Measurements from ENCODE around the gene MTFMT.
"Not testable (repeated sequence)": the region's sequence is repeated elsewhere in the genome, so short reads cannot be mapped to it uniquely, and the experiment has no call there.

Gene MTFMT

GRCh38 chr15:65028921-65029735 is at the start of gene MTFMT:
TSS of gene MTFMT (minus strand) at chr15:65029639. CDS start at chr15:65029613, 26 bp downstream.
- peak; percentile 93 to 95 for DNase-seq

- peak; percentile 33 to 46 for DNase-seq
Measured at GRCh38 chr15:65077981-65078352, 48.5 kb upstream of the MTFMT start.

GRCh38 chr15:65077291-65077980 is 48.0 kb upstream of the MTFMT start:
- DNase-seq: no peak

DNA sequence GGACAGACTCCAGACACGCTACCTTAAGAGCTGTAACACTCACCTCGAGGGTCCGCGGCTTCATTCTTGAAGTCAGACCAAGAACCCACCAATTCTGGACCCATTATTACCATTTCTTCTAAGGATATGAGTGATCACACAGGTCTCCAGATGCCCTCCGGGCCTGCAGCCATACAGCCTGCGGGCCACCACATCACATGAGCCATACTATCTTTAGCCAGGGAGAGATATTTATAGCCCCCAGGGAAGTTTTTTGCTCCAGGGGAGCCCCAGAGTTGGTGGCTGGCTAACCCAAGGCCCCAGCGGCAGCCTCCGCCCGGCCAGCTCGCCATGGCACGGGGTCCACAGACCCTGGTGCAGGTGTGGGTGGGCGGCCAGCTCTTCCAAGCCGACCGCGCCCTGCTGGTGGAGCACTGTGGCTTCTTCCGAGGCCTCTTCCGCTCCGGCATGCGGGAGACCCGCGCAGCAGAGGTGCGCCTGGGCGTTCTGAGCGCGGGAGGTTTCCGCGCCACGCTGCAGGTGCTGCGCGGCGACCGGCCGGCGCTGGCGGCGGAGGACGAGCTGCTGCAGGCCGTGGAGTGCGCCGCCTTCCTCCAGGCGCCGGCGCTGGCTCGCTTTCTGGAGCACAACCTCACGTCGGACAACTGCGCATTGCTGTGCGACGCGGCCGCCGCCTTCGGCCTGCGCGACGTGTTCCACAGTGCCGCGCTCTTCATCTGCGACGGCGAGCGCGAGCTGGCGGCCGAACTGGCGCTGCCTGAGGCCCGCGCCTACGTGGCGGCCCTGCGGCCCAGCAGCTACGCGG is 47.2 kb upstream of the MTFMT start, which contains the start of gene KBTBD13:
Gene KBTBD13, plus strand, starts transcription at position 261 of the 805 bp plus-strand sequence. Its CDS starts 70 bp downstream, at position 331.
- no peak for DNase-seq

DNA sequence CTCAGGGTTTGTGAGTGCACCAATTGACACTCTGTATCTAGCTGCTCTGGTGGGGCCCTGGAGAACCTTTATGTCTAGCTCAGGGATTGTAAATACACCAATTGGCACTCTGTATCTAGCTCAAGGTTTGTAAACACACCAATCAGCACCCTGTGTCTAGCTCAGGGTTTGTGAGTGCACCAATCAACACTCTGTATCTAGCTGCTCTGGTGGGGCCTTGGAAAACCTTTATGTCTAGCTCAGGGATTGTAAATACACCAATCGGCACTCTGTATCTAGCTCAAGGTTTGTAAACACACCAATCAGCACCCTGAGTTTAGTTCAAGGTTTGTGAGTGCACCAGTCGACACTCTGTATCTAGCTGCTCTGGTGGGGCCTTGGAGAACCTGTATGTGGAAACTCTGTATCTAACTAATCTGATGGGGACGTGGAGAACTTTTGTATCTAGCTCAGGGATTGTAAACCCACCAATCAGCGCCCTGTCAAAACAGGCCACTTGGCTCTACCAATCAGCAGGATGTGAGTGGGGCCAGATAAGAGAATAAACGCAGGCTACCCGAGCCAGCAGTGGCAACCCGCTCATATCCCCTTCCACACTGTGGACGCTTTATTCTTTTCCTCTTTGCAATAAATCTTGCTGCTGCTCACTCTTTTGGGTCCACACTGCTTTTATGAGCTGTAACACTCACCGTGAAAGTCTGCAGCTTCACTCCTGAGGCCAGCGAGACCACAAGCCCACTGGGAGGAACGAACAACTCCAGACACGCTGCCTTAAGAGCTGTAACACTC is 46.4 kb upstream of the MTFMT start:
- not testable (repeated sequence) for DNase-seq

DNA sequence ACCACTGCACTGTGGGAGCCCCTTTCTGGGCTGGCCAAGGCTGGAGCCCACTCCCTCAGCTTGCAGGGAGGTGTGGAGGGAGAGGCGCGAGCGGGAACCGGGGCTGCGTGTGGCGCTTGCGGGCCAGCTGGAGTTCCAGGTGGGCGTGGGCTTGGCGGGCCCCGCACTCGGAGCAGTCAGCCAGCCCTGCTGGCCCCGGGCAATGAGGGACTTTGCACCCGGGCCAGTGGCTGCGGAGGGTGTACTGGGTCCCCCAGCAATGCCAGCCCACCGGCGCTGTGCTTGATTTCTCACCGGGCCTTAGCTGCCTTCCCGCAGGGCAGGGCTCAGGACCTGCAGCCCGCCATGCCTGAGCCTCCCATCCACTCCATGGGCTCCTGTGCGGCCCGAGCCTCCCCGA is 45.5 kb upstream of the MTFMT start:
- DNase-seq: not testable (repeated sequence)

- DNase-seq: no peak
Measured at GRCh38 chr15:65072617-65073016, 43.2 kb upstream of the MTFMT start.

DNA sequence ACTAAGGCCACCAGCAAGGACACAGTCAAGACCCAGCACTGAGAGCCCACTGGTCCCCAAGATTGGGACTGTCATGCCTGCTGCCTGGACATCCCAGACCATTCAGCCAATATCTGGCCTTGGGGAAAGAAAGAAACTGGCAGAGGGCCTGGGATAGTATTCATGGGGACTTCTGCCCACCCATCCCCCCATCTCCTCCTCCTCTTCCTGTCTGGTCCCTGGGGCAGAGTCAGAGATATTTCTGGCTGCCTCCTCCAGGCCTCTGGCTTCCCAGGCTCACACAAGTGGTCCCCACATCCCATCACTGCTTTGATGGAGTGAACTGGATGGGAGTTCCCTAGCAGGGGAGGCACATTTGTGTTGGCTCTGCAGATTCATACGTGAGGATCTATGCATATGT is 42.6 kb upstream of the MTFMT start:
- DNase-seq: no peak

DNA sequence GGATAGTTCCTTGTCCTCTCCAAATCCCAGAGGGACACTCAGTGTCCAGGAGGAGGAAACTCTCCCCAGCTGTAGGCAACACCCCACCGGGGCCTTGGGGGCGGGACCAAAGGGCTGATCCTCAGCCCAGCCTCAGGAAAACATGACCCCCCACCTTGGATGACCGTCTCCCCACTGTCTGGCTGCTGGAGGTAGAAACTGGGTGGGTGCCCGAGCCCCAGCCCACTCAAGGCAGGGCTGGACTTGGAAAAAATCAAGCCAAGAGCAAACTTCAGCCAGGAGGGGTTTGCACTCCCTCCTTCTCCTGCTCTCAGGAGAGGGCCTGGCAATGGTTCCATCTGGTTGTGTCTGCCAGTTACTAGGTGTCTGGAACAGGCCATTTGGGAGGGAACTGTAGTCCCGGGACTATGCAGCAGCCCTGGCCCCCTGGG is 42.0 kb upstream of the MTFMT start:
- DNase-seq: no peak

- no peak for DNase-seq
Measured at GRCh38 chr15:65069779-65070546, 40.5 kb upstream of the MTFMT start.

DNA sequence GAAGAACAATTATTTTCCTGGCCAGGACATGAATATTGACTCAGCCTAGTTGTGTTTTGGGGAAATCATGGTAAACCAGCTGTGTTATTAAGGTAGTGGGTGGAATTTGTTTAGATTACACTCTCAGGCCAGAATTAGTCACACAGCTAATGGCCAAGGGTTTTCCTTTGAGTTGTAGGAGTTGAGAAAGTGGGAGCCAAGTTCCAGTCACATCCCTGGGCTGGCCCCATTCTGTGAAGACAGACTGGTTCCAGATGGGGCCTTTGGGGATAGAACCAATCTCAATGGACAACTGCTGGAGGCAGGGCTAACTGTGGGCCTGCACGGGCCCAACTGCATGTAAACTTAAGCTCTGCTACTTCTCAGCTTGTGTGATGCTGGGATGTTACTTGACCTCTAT is 39.7 kb upstream of the MTFMT start:
- DNase-seq: no peak

DNA sequence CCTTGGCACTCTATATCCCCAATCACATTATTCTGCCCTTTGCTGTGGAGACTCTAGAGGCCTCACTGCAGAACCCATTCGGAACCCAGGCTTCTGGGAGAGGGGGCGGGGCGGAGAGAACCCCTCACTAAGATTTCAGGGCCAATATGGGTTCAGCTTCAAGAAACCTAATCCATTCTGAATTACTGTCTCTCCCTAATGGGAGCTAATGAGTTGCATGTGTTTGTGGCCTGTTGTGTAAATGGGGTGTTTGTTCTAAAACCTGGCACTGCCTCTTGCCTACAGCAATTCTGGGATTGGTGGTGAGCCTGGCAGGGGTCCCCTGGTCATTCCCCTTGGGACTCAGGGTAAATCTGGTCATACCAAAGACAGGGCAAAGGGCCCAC is 39.0 kb upstream of the MTFMT start:
- no peak for DNase-seq

DNA sequence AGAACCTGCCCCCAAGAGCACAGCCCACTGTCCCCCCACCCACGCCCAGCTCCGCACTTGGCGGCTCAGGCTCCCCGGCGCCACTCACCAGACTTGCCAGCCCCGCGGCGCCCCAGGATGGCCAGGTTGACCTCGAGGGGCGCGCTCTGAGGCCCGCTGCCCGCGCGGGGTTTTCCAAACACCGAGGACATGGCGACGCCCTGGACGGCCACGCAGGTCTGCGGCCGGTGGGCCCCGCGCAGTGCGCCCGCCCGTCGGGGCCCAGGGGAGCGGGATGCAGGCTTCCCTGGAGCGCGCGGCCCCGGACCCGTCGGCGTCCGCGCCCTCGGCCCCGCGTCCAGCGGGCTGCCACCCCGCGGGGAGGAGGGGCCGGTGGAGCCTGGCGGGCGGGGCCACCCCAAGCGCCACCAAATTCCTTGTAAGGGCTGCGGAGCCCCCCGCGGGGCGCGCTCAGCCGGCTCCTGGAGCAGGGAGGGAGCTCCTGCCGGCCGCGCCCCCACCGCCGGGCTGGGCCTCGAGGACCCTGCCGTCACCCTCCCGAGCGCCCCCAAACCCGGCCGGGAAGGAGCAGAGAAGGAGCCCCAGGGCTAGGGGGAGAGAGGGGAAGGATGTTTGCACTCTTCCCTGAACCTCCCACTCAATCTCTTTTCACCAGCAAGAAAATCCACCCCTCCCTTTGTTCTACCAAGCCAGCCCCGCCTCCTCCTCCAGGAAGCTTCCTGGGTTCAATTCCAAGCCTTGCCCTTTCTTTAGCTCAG is 38.4 kb upstream of the MTFMT start, which contains the start of gene RASL12:
Gene RASL12, minus strand, starts transcription at position 347 of the 758 bp plus-strand sequence. Its CDS starts 156 bp downstream, at position 191.
- DNase-seq: no peak

- no peak for DNase-seq
Measured at GRCh38 chr15:65067317-65067644, 37.8 kb upstream of the MTFMT start.

GRCh38 chr15:65066635-65067316 is 37.3 kb upstream of the MTFMT start:
- no peak for DNase-seq

DNA sequence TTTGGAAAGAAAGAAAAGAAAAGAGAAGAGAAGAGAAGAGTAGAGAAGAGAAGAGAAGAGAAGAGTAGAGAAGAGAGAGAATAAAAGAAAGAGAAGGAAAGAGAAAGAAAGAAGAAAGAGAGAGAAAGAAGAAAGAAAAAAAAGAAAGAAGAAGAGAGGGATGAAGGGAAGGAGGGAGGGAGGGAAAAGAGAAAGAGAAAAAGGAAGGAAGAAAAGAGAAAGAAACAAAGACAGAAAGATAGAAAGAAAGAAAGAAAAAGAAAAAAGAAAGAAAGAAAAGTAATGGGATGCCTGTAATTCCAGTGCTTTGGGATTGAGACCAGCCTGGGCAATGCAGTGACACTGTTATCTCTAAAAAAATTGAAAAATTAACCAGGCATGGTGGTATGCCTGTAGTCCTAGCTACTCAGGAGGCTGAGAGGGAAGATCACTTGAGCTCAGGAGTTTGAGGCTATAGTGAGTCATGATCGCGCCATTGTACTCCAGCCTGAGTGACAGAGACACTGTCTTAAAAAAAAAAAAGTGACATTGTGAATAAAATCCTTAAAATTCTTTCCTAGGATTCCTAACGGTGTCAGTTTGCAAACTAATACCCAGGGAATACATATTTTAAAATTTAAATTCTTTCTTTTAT is 36.7 kb upstream of the MTFMT start:
- no peak for DNase-seq

GRCh38 chr15:65062726-65063125 is 33.3 kb upstream of the MTFMT start:
- DNase-seq: no peak

GRCh38 chr15:65062061-65062460 is 32.6 kb upstream of the MTFMT start:
- DNase-seq: no peak

- DNase-seq: no peak
Measured at GRCh38 chr15:65060641-65061397, 31.4 kb upstream of the MTFMT start.
